Fibroblast of lung (primary cell): ENCODE measurements around the gene RDH16. TPM values are rescaled to one million over a fixed set of nuclear protein-coding genes. Genes with fewer than 3 reads are reported as not detected.

Experiments
- DNase-seq, 2 donors: peaks; one replicate each; pipeline versions ENCODE4 v3.0.0 to v3.0.0-alpha.2; 2010; ENCODE audit warnings: low read depth in 2 of 2
- H2AFZ ChIP-seq: 2 replicates; pipeline ENCODE4 v1.5.1; 2012; ENCODE audit warnings: low read length, control low read depth, inconsistent platforms
- H3K27ac ChIP-seq: 2 replicates; pipeline ENCODE4 v1.5.1; 2011; ENCODE audit warnings: low read length, control low read depth; ENCODE audit not compliant: insufficient read depth
- H3K27me3 ChIP-seq: 2 replicates; pipeline ENCODE4 v1.5.1; 2011; ENCODE audit warnings: mild to moderate bottlenecking, low read length; ENCODE audit not compliant: control insufficient read depth, insufficient read depth
- H3K36me3 ChIP-seq: 2 replicates; pipeline ENCODE4 v1.5.1; 2011; ENCODE audit warnings: low read length; ENCODE audit not compliant: control insufficient read depth, insufficient read depth
- H3K4me1 ChIP-seq: 2 replicates; pipeline ENCODE4 v1.5.1; 2011; ENCODE audit warnings: low read length; ENCODE audit not compliant: control insufficient read depth, insufficient read depth; ENCODE audit errors: extremely low read depth
- H3K4me2 ChIP-seq: 2 replicates; pipeline ENCODE4 v1.5.1; 2011; ENCODE audit warnings: low read length, control low read depth; ENCODE audit not compliant: insufficient read depth; ENCODE audit errors: extremely low read depth
- H3K4me3 ChIP-seq, 4 experiments: fragments of 200-600 bp in 1 of 4; sonication (generic) in 1 of 4; replicated peaks in 1 of 4; 2 replicates each; pipeline ENCODE4 v1.5.1; 2011 to 2016; ENCODE audit warnings: low read length in 4 of 4, low read depth in 3 of 4, mild to moderate bottlenecking in 3 of 4, control low read depth in 2 of 4, inconsistent platforms in 1 of 4, mixed read lengths in 1 of 4; ENCODE audit not compliant: insufficient read depth in 1 of 4; ENCODE audit errors: control extremely low read depth in 1 of 4
- H3K79me2 ChIP-seq: 2 replicates; pipeline ENCODE4 v1.5.1; 2012; ENCODE audit warnings: mild to moderate bottlenecking, low read length, inconsistent platforms; ENCODE audit not compliant: control insufficient read depth, insufficient read depth
- H3K9ac ChIP-seq: 2 replicates; pipeline ENCODE4 v1.5.1; 2011; ENCODE audit warnings: mild to moderate bottlenecking, low read length, control low read depth; ENCODE audit not compliant: insufficient read depth
- H3K9me3 ChIP-seq: 2 replicates; pipeline ENCODE4 v1.5.1; 2012; ENCODE audit warnings: low read depth, low read length; ENCODE audit not compliant: control insufficient read depth, insufficient read depth
- H4K20me1 ChIP-seq: 2 replicates; pipeline ENCODE4 v1.5.1; 2011; ENCODE audit warnings: low read length; ENCODE audit not compliant: control insufficient read depth, insufficient read depth; ENCODE audit errors: extremely low read depth
- CTCF ChIP-seq, 2 donors: IDR thresholded peaks in 1 of 2; conservative IDR thresholded peaks in 1 of 2; 1 replicate in 1 of 2; 2 replicates in 1 of 2; pipeline ENCODE4 v1.5.1; 2011 to 2012; ENCODE audit warnings: low read length in 2 of 2, control low read depth in 1 of 2, inconsistent platforms in 1 of 2, low read depth in 1 of 2, mild to moderate bottlenecking in 1 of 2
- EZH2 ChIP-seq: IDR thresholded peaks from 2 replicates; pipeline ENCODE4 v1.5.1; 2012; ENCODE audit warnings: low read length, control low read depth, mild to moderate bottlenecking; ENCODE audit errors: missing control alignments
- polyA plus RNA-seq, 2 donors: library from polyadenylated mRNA; depleted of rRNA in 1 of 2; stranded (reverse) in 1 of 2; unstranded in 1 of 2; fragments of >200 nt; gene quantifications; 2 replicates each; pipeline ENCODE4 v1.2.1, GENCODE V29; 2011 to 2012; ENCODE audit warnings: missing spikeins in 1 of 2
- total RNA-seq: library from RNA; depleted of rRNA; stranded (reverse); fragments of >200 nt; gene quantifications from 2 replicates; pipeline ENCODE4 v1.2.1, GENCODE V29; 2014

The RDH16 gene
- total and polyA plus RNA-seq, 2 donors (not counting 1 experiment from before 2014, with no cell fraction given): 0.17 TPM; not detected in 1

GRCh38 chr12:56905852-56906251 is 51.6 kb downstream of the RDH16 start:
- no peaks in the 10 kb centered on the region for H3K36me3 ChIP-seq
- no peak for DNase-seq
- H3K27me3 ChIP-seq: no peaks in the 10 kb centered on the region
- H4K20me1 ChIP-seq: no peaks in the 10 kb centered on the region
- no peak overlapping the region for H2AFZ ChIP-seq
- no peak overlapping the region for H3K4me2 ChIP-seq
- H3K9ac ChIP-seq: no peak overlapping the region
- H3K4me3 ChIP-seq: no peak overlapping the region
- H3K4me1 ChIP-seq: no peaks in the 10 kb centered on the region
- TF ChIP-seq CTCF (conservative IDR thresholded peaks at IDR 0.05 in 1 of 2, IDR thresholded peaks at IDR 0.05 in 1 of 2; ENCODE audit: low read depth in 1 of 2, low read length in 2 of 2) (no peak), EZH2 (no peak)
- no peak overlapping the region for H3K27ac ChIP-seq
- H3K79me2 ChIP-seq: no peaks in the 10 kb centered on the region
- no peaks in the 10 kb centered on the region for H3K9me3 ChIP-seq

DNA sequence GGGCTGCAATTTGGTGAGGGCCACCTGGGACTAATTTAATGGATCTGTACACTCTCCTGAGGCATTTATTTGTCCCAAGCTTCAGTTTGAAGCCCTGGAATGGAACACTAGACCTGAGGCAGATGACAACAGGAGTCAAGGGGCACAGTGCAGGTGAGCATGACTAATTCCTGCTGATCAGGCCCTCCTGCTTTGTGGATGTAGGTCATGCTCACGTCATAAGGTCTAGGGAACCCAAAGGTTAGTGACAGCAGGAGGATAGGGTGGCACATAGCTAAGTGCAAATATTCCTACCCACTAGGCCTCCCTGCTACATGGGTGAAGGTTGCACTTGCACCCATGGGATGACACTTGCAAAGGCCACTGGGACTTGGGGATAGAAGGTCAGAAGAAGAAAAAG is 54.0 kb downstream of the RDH16 start:
- Histone ChIP-seq H3K9ac (no peak overlapping the region), H3K4me1 (no peaks in the 10 kb centered on the region), H3K27me3 (no peaks in the 10 kb centered on the region), H3K27ac (no peak overlapping the region), H4K20me1 (no peaks in the 10 kb centered on the region), H3K9me3 (no peaks in the 10 kb centered on the region), H3K79me2 (no peaks in the 10 kb centered on the region), H3K4me2 (no peak overlapping the region), H2AFZ (no peak overlapping the region), H3K4me3 (no peak overlapping the region), H3K36me3 (no peaks in the 10 kb centered on the region)
- DNase-seq: no peak
- TF ChIP-seq EZH2: no peak
- no peak for TF ChIP-seq CTCF (conservative IDR thresholded peaks at IDR 0.05 in 1 of 2, IDR thresholded peaks at IDR 0.05 in 1 of 2; ENCODE audit: low read depth in 1 of 2, low read length in 2 of 2)

Other genes starting within 250 kb of the RDH16 start
- gene NACA, start 232.3 kb downstream of the RDH16 start, total RNA-seq: 1,188 and 1,487 TPM in 2 replicates
- 971 and 1,242 TPM in 2 replicates for gene NACA, start 232.3 kb downstream of the RDH16 start, polyA plus RNA-seq
- 4.9 and 6.1 TPM in 2 replicates for gene PRIM1, start 205.3 kb downstream of the RDH16 start, total RNA-seq
- gene PRIM1, start 205.3 kb downstream of the RDH16 start, polyA plus RNA-seq: 7.1 and 22.6 TPM in 2 replicates
- gene HSD17B6, start 194.3 kb downstream of the RDH16 start, total RNA-seq: 1.5 and 2.3 TPM in 2 replicates
- 0.59 and 1.4 TPM in 2 replicates for gene HSD17B6, start 194.3 kb downstream of the RDH16 start, polyA plus RNA-seq
- gene SDR9C7, start 23.2 kb downstream of the RDH16 start, total RNA-seq: not detected in 2 replicates
- not detected in 2 replicates for gene SDR9C7, start 23.2 kb downstream of the RDH16 start, polyA plus RNA-seq
- gene ZBTB39, start 48.9 kb upstream of the RDH16 start, total RNA-seq: 3.8 and 4.1 TPM in 2 replicates
- gene ZBTB39, start 48.9 kb upstream of the RDH16 start, polyA plus RNA-seq: 3.2 and 3.9 TPM in 2 replicates
- 0.17 TPM in 1 of 2 replicates, not detected in the other for gene TAC3, start 58.9 kb upstream of the RDH16 start, total RNA-seq
- gene TAC3, start 58.9 kb upstream of the RDH16 start, polyA plus RNA-seq: 0.36 and 0.54 TPM in 2 replicates
- 0.17 and 0.26 TPM in 2 replicates for gene MYO1A, start 92.5 kb upstream of the RDH16 start, total RNA-seq
- gene MYO1A, start 92.5 kb upstream of the RDH16 start, polyA plus RNA-seq: 0.01 TPM in 1 of 2 replicates, not detected in the other
- gene NEMP1, start 121.2 kb upstream of the RDH16 start, total RNA-seq: 7.7 and 8.4 TPM in 2 replicates
- 11.1 and 17.6 TPM in 2 replicates for gene NEMP1, start 121.2 kb upstream of the RDH16 start, polyA plus RNA-seq
- 39.6 and 62.7 TPM in 2 replicates for gene NAB2, start 131.5 kb upstream of the RDH16 start, total RNA-seq
- gene NAB2, start 131.5 kb upstream of the RDH16 start, polyA plus RNA-seq: 31.3 and 34.6 TPM in 2 replicates
- 90.4 and 103 TPM in 2 replicates for gene STAT6, start 153.8 kb upstream of the RDH16 start, total RNA-seq
- gene STAT6, start 153.8 kb upstream of the RDH16 start, polyA plus RNA-seq: 116 and 123 TPM in 2 replicates
- 377 and 464 TPM in 2 replicates for gene LRP1, start 170.9 kb upstream of the RDH16 start, total RNA-seq
- gene LRP1, start 170.9 kb upstream of the RDH16 start, polyA plus RNA-seq: 92.2 and 96.9 TPM in 2 replicates
- gene LRP1-AS, start 190.0 kb upstream of the RDH16 start, total RNA-seq: not detected in 2 replicates
- gene LRP1-AS, start 190.0 kb upstream of the RDH16 start, polyA plus RNA-seq: not detected in 2 replicates